GM12878 (cell line): ENCODE results near the gene CACNA1H.

Experiments used
- CTCF ChIP-seq, 3 experiments: IDR thresholded peaks in 2 of 3; conservative IDR thresholded peaks in 1 of 3; 2 replicates each; pipeline ENCODE4 v1.5.1; 2011; ENCODE audit warnings: low read depth in 3 of 3, low read length in 3 of 3, mild to moderate bottlenecking in 3 of 3, control low read depth in 2 of 3, moderate library complexity in 2 of 3, inconsistent platforms in 1 of 3, mixed read lengths in 1 of 3; ENCODE audit not compliant: control insufficient read depth in 2 of 3, insufficient read depth in 1 of 3; ENCODE audit errors: extremely low read depth in 1 of 3
- MYC ChIP-seq: IDR thresholded peaks from 2 replicates; pipeline ENCODE4 v1.6.1; 2011; ENCODE audit warnings: mild to moderate bottlenecking, low read length, moderate library complexity, inconsistent platforms; ENCODE audit not compliant: insufficient read depth, insufficient replicate concordance, insufficient read length, severe bottlenecking
- POLR2AphosphoS5 ChIP-seq: IDR thresholded peaks from 2 replicates; pipeline ENCODE4 v1.6.1; 2011; ENCODE audit warnings: mild to moderate bottlenecking, low read length, inconsistent platforms
- RAD21 ChIP-seq: IDR thresholded peaks from 2 replicates; pipeline ENCODE4 v1.6.1; 2011; ENCODE audit warnings: mild to moderate bottlenecking, low read depth, low read length, moderate library complexity; ENCODE audit not compliant: insufficient read depth
- SREBF1 ChIP-seq: IDR thresholded peaks from 2 replicates; pipeline ENCODE4 v1.6.1; 2012; ENCODE audit warnings: mild to moderate bottlenecking, low read length
- SUZ12 ChIP-seq: fragments of 200-600 bp; sonication (generic); IDR thresholded peaks from one replicate; pipeline ENCODE4 v1.6.1; 2018; ENCODE audit warnings: antibody characterized with exemption, mild to moderate bottlenecking; ENCODE audit not compliant: unreplicated experiment
- YY1 ChIP-seq: IDR thresholded peaks from 2 replicates; pipeline ENCODE4 v1.6.1; 2011; ENCODE audit warnings: low read depth, mild to moderate bottlenecking, low read length
- ZBTB4 ChIP-seq: fragments of 450-650 bp; formaldehyde crosslinking; IDR thresholded peaks from 2 replicates; pipeline ENCODE4 v1.4.0; 2022; ENCODE audit warnings: mild to moderate bottlenecking, moderate library complexity

GRCh38 chr16:1126586-1126985, 26.3 kb upstream of the CACNA1H start:
- TF ChIP-seq RAD21 (no peak), MYC (no peak), SREBF1 (no peak), POLR2AphosphoS5 (no peak), SUZ12 (no peak), YY1 (no peak), CTCF (IDR thresholded peaks at IDR 0.05 in 2 of 3, conservative IDR thresholded peaks at IDR 0.05 in 1 of 3; ENCODE audit: control insufficient read depth in 2 of 3, extremely low read depth in 1 of 3, insufficient read depth in 1 of 3, low read depth in 3 of 3, low read length in 3 of 3) (no peak), ZBTB4 (CRISPR knock-in tag) (no peak)
